ENCODE data around the gene EYS. TPM values are rescaled to one million over a fixed set of nuclear protein-coding genes. Genes with fewer than 3 reads are reported as not detected.

EYS gene
- total RNA-seq, 1 donor from 2014 or later = 2.1 TPM

DNA sequence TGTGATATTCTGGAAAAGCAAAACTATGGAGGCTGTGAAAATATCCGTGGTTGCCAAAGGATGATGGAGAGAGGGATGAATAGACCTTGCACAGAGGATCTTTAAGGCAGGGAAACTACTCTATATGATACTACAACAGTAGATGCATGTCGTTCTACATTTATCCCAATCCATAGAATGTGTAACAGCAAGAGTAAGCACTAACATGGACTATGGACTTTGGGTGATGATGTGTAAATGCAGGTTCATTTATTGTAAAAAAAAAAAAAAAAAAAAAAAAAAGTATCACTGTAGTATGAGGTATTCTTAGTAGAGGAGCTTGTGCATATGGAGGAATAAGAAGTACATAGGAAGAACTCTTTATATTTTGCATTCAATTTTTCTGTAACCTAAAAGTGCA, 1563.9 kb downstream of the EYS start:
- H3K9me3 ChIP-seq (ENCODE audit: control insufficient read depth in 3 of 3, low read length in 3 of 3) = no peaks in the 10 kb centered on the region
- no peak overlapping the region for H3K27ac ChIP-seq (ENCODE audit: low read depth, low read length)
- H3K4me3 ChIP-seq (ENCODE audit: low read length in 3 of 3) = no peak overlapping the region
- H3K27me3 ChIP-seq (ENCODE audit: control insufficient read depth in 3 of 3, insufficient read depth in 3 of 3, low read length in 3 of 3) = no peaks in the 10 kb centered on the region
- no peak overlapping the region for H3K9ac ChIP-seq (ENCODE audit: low read depth in 1 of 3, low read length in 3 of 3)
- no peaks in the 10 kb centered on the region for H3K4me1 ChIP-seq (ENCODE audit: control insufficient read depth in 3 of 3, insufficient read depth in 3 of 3, low read length in 3 of 3)
- no peaks in the 10 kb centered on the region for H3K36me3 ChIP-seq (ENCODE audit: control insufficient read depth in 3 of 3, insufficient read depth in 3 of 3, low read length in 3 of 3)

DNA sequence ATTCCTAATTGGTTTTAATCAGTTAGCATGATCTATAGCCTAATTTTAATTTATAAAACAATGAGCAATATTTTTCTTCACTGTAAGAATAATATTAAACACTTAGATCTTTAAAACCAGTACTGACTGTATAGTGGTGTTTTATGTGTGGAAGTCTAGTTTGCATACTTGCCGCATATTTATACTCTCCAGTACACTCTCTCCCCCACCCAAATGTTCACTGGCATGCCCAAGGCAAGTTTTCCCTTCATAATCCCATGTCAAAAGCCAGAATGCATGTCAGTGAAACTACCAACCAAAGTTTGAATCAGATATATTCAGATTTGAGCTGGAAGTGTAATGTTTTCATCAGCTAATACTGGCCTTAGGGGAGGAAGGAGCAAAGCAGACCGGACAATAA, 1565.3 kb downstream of the EYS start:
- H3K27me3 ChIP-seq (ENCODE audit: control insufficient read depth in 3 of 3, insufficient read depth in 3 of 3, low read length in 3 of 3) = no peaks in the 10 kb centered on the region
- H3K27ac ChIP-seq (ENCODE audit: low read depth, low read length) = no peak overlapping the region
- H3K9me3 ChIP-seq (ENCODE audit: control insufficient read depth in 3 of 3, low read length in 3 of 3) = no peaks in the 10 kb centered on the region
- no peaks in the 10 kb centered on the region for H3K4me1 ChIP-seq (ENCODE audit: control insufficient read depth in 3 of 3, insufficient read depth in 3 of 3, low read length in 3 of 3)
- H3K36me3 ChIP-seq (ENCODE audit: control insufficient read depth in 3 of 3, insufficient read depth in 3 of 3, low read length in 3 of 3) = no peaks in the 10 kb centered on the region
- no peak overlapping the region for H3K4me3 ChIP-seq (ENCODE audit: low read length in 3 of 3)
- no peak overlapping the region for H3K9ac ChIP-seq (ENCODE audit: low read depth in 1 of 3, low read length in 3 of 3)

DNA sequence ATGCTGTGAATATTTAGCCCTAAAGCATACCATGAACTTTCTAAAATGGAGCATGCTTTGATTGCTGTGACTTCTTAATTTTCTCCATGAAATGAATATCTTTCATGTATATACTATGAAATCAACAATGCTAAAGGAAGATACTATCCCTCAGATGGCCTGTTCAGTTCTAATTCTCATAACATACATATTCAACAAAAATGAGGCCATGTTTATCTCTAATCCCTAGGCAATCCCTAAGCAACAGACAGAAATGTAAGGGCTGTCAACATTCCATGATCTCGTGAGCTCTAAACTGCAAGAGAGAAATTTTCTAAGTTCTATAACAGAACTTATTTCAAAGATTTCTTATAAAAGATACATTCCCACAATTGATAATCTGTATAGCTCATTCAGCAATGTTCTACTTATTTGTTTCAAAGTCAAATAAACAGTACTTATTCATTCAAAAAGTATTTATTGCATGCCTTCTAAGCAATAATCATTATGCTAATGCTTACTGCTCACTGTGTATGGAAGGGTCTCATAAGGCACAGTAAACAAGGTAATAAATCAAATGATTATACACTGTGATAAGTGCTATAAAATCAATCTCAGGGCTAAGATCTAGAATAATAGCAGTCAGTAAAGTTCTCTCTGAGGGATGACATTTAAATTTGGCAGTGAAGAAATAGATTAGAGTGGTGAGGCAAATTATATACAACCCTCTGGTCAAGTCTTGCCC, 1578.6 kb downstream of the EYS start:
- Histone ChIP-seq H3K4me3 (ENCODE audit: low read length in 3 of 3) (no peak overlapping the region), H3K9ac (ENCODE audit: low read depth in 1 of 3, low read length in 3 of 3) (no peak overlapping the region), H3K27me3 (ENCODE audit: control insufficient read depth in 3 of 3, insufficient read depth in 3 of 3, low read length in 3 of 3) (no peaks in the 10 kb centered on the region), H3K36me3 (ENCODE audit: control insufficient read depth in 3 of 3, insufficient read depth in 3 of 3, low read length in 3 of 3) (no peaks in the 10 kb centered on the region), H3K27ac (ENCODE audit: low read depth, low read length) (no peak overlapping the region), H3K9me3 (ENCODE audit: control insufficient read depth in 3 of 3, low read length in 3 of 3) (no peaks in the 10 kb centered on the region), H3K4me1 (ENCODE audit: control insufficient read depth in 3 of 3, insufficient read depth in 3 of 3, low read length in 3 of 3) (no peaks in the 10 kb centered on the region)

DNA sequence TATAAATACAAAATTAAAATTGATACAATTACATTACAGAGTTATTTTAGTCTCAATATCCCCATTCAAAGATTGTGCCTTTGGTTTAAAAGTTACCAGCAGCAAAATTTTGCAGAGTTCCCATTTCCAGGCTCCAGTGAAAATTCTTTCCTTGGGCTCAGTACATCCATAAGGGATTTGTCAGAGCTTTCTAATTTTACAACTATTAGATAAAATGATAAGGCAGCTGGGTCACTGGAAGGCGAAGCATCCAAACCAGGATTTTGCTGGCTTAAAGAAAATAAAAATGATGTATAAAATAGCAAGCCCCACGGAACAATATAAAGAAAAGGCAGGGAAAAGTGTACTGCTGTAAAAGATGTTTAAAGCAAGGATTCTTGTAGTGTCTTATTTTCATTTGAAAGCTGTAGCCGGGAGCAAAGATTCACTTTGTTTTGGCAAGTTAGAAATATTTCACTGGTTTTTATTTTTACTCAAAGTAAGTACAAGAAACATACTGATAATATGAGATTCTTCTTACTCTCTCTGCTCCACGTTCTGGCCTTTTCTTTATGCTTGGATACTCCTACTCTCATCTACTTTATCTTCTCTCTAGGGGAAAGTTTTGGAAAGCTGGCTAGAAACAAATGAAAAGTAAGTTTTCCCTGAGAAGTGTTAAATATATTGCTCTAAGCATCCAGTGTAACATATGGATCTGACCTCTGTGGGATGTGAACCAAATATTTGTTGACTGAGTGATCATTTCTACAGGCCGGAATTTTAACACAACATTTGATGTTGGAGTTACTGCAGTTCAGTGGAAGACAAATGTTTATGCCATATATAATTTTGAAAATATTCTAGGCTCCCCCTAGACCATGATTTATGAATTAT, 1583.0 kb downstream of the EYS start:
- H3K36me3 ChIP-seq (ENCODE audit: control insufficient read depth in 3 of 3, insufficient read depth in 3 of 3, low read length in 3 of 3) = no peaks in the 10 kb centered on the region
- H3K9me3 ChIP-seq (ENCODE audit: control insufficient read depth in 3 of 3, low read length in 3 of 3) = no peaks in the 10 kb centered on the region
- no peak overlapping the region for H3K9ac ChIP-seq (ENCODE audit: low read depth in 1 of 3, low read length in 3 of 3)
- H3K4me3 ChIP-seq (ENCODE audit: low read length in 3 of 3) = no peak overlapping the region
- H3K27me3 ChIP-seq (ENCODE audit: control insufficient read depth in 3 of 3, insufficient read depth in 3 of 3, low read length in 3 of 3) = no peaks in the 10 kb centered on the region
- no peaks in the 10 kb centered on the region for H3K4me1 ChIP-seq (ENCODE audit: control insufficient read depth in 3 of 3, insufficient read depth in 3 of 3, low read length in 3 of 3)
- H3K27ac ChIP-seq (ENCODE audit: low read depth, low read length) = no peak overlapping the region

DNA sequence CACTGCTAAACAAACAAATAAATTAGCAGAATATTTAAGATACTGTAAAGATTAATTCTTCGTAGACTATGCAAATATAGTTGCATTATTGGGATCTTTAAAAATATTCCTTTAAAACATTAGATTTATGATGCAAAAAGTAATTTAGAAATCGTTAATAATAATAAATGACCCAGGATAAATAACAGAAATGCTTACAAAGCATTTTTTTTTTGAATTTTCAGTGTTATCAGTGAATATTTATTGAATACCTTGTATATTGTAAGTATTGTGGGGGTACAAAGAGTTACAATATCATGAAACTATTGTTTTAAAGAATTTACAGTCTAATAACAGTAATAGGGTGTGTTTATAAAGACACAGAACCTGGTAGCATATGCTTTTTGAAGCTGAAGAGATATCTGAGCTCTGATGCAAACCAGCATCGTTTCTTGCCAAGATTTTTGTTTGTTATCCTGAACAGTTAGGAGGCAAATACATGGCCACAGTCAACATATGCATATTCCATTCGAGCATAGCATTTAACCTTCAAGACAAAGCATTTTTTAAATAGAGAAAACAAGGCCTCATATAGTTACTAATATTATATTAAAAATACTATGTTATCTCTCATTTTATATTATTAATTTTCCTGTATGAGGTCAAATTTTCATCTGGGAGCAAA, 1584.2 kb downstream of the EYS start:
- no peaks in the 10 kb centered on the region for H3K36me3 ChIP-seq (ENCODE audit: control insufficient read depth in 3 of 3, insufficient read depth in 3 of 3, low read length in 3 of 3)
- no peak overlapping the region for H3K4me3 ChIP-seq (ENCODE audit: low read length in 3 of 3)
- H3K27me3 ChIP-seq (ENCODE audit: control insufficient read depth in 3 of 3, insufficient read depth in 3 of 3, low read length in 3 of 3) = no peaks in the 10 kb centered on the region
- H3K27ac ChIP-seq (ENCODE audit: low read depth, low read length) = no peak overlapping the region
- no peaks in the 10 kb centered on the region for H3K9me3 ChIP-seq (ENCODE audit: control insufficient read depth in 3 of 3, low read length in 3 of 3)
- no peak overlapping the region for H3K9ac ChIP-seq (ENCODE audit: low read depth in 1 of 3, low read length in 3 of 3)
- H3K4me1 ChIP-seq (ENCODE audit: control insufficient read depth in 3 of 3, insufficient read depth in 3 of 3, low read length in 3 of 3) = no peaks in the 10 kb centered on the region

DNA sequence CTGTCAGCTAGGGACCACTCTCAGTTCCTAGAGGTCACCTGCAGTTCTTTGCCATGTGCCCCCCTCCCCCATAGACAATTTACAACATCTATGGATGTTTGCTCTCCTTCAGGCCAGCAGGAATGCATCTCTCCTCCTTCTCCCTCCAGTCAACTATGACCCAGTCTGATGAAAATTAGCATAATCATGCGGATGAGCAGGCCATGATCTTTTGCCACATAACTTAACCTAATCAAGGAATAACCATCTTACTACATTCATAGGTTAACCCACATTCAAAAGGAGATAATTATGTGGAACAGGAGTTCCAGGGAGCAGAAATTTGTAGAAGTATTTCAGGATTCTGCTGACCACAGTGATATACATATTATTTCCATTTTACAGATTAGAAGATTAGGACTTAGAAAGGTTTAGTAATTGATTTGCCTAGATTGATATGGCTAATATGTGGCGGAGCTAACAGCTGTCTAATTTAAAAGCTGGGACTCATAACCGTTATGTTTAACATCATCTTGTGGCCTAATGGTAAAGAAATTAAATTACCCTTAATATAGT, 1585.9 kb downstream of the EYS start:
- no peak overlapping the region for H3K4me3 ChIP-seq (ENCODE audit: low read length in 3 of 3)
- no peak overlapping the region for H3K27ac ChIP-seq (ENCODE audit: low read depth, low read length)
- no peaks in the 10 kb centered on the region for H3K27me3 ChIP-seq (ENCODE audit: control insufficient read depth in 3 of 3, insufficient read depth in 3 of 3, low read length in 3 of 3)
- H3K36me3 ChIP-seq (ENCODE audit: control insufficient read depth in 3 of 3, insufficient read depth in 3 of 3, low read length in 3 of 3) = no peaks in the 10 kb centered on the region
- H3K9ac ChIP-seq (ENCODE audit: low read depth in 1 of 3, low read length in 3 of 3) = no peak overlapping the region
- H3K9me3 ChIP-seq (ENCODE audit: control insufficient read depth in 3 of 3, low read length in 3 of 3) = no peaks in the 10 kb centered on the region
- H3K4me1 ChIP-seq (ENCODE audit: control insufficient read depth in 3 of 3, insufficient read depth in 3 of 3, low read length in 3 of 3) = no peaks in the 10 kb centered on the region

DNA sequence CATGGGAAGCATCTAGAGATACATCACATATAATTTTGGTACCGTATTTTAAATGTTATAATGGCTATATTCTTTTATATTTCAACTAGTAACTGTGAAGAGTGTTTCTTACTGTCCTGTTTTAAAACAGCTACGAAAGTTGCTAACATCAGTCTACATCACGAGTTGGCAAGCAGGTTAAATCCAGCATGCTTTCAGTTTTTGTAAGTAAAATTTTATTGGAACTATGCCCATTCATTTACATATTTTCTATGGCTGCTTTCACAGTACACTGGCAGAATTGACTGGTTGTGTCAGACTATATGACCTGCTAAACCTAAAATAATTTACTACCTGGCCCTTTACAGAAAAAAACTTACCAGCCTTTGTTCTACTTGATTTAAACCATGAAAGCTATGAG, 1593.3 kb downstream of the EYS start:
- Histone ChIP-seq H3K4me1 (ENCODE audit: control insufficient read depth in 3 of 3, insufficient read depth in 3 of 3, low read length in 3 of 3) (no peaks in the 10 kb centered on the region), H3K36me3 (ENCODE audit: control insufficient read depth in 3 of 3, insufficient read depth in 3 of 3, low read length in 3 of 3) (no peaks in the 10 kb centered on the region), H3K4me3 (ENCODE audit: low read length in 3 of 3) (no peak overlapping the region), H3K9ac (ENCODE audit: low read depth in 1 of 3, low read length in 3 of 3) (no peak overlapping the region), H3K27ac (ENCODE audit: low read depth, low read length) (no peak overlapping the region), H3K9me3 (ENCODE audit: control insufficient read depth in 3 of 3, low read length in 3 of 3) (peaks cover 0 to 2% (median 0%) of the 10 kb centered on the region in 3 donors), H3K27me3 (ENCODE audit: control insufficient read depth in 3 of 3, insufficient read depth in 3 of 3, low read length in 3 of 3) (no peaks in the 10 kb centered on the region)

DNA sequence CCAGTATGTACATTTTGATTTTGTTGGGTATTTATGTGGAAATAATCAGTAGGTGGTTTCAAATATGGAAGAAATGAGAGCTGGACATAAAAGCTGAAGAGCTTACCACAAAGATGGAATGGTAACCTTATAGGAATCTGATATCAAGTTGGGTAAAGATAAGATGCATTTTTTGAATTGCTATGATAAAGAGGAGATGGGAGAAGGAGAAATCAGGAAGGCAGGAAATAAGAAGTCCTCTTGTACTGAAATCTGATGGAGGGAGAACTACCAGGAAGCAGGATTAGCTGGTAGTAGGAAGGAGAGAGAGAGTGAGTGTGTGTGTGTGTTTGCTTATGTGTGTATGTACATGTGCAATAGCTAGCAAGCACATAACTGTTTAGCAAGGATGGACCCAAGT, 1603.0 kb downstream of the EYS start:
- Histone ChIP-seq H3K4me3 (ENCODE audit: low read length in 3 of 3) (no peak overlapping the region), H3K9me3 (ENCODE audit: control insufficient read depth in 3 of 3, low read length in 3 of 3) (no peaks in the 10 kb centered on the region), H3K27ac (ENCODE audit: low read depth, low read length) (no peak overlapping the region), H3K9ac (ENCODE audit: low read depth in 1 of 3, low read length in 3 of 3) (no peak overlapping the region), H3K4me1 (ENCODE audit: control insufficient read depth in 3 of 3, insufficient read depth in 3 of 3, low read length in 3 of 3) (no peaks in the 10 kb centered on the region), H3K27me3 (ENCODE audit: control insufficient read depth in 3 of 3, insufficient read depth in 3 of 3, low read length in 3 of 3) (no peaks in the 10 kb centered on the region), H3K36me3 (ENCODE audit: control insufficient read depth in 3 of 3, insufficient read depth in 3 of 3, low read length in 3 of 3) (no peaks in the 10 kb centered on the region)

DNA sequence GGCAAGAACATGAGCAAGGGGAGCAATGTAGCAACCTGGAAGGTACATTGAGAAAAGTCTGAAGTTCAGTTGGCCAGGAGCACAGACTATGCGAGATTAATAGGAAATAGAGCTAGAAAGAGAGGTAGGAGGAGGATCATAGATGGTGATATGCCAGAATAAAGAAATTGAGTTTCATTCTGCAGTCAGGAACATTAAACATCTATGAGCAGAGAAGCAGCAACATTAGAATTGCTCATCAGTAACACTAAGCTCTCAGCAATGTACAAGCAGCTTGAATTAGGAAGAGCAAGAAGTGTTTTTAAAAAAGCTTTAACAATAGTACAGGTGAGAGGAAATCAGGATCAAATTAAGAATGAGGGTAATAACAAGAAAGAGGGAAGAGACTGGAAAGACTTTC, 1603.5 kb downstream of the EYS start:
- no peak overlapping the region for H3K4me3 ChIP-seq (ENCODE audit: low read length in 3 of 3)
- no peaks in the 10 kb centered on the region for H3K27me3 ChIP-seq (ENCODE audit: control insufficient read depth in 3 of 3, insufficient read depth in 3 of 3, low read length in 3 of 3)
- no peaks in the 10 kb centered on the region for H3K4me1 ChIP-seq (ENCODE audit: control insufficient read depth in 3 of 3, insufficient read depth in 3 of 3, low read length in 3 of 3)
- no peaks in the 10 kb centered on the region for H3K36me3 ChIP-seq (ENCODE audit: control insufficient read depth in 3 of 3, insufficient read depth in 3 of 3, low read length in 3 of 3)
- H3K9ac ChIP-seq (ENCODE audit: low read depth in 1 of 3, low read length in 3 of 3) = no peak overlapping the region
- no peak overlapping the region for H3K27ac ChIP-seq (ENCODE audit: low read depth, low read length)
- H3K9me3 ChIP-seq (ENCODE audit: control insufficient read depth in 3 of 3, low read length in 3 of 3) = no peaks in the 10 kb centered on the region

All from skeletal muscle tissue (tissue), 4 donors.